Measurements from ENCODE around the gene PLIN3. TPM values are rescaled to one million over a fixed set of nuclear protein-coding genes. Genes with fewer than 3 reads are reported as not detected.

Gene PLIN3
- total and polyA plus RNA-seq, 2 of the 4 experiments (the other 2 are of a cell fraction), result 147 to 246 TPM

- H3K4me2 ChIP-seq (ENCODE audit: low read depth, low read length), result no peak overlapping the region
- H3K4ac ChIP-seq (ENCODE audit: low read depth, low read length), result no peak overlapping the region
- no peaks in the 10 kb centered on the region for H3K9me3 ChIP-seq (ENCODE audit: control insufficient read depth, insufficient read depth, low read length)
- no peak overlapping the region for H2BK15ac ChIP-seq (ENCODE audit: low read depth, low read length)
- ChIA-PET POLR2A (ENCODE audit: unreplicated experiment) (no interaction called here), CTCF (no interaction called here)
- H4K5ac ChIP-seq (ENCODE audit: low read depth, low read length), result no peak overlapping the region
- H3K18ac ChIP-seq (ENCODE audit: low read depth, low read length), result no peak overlapping the region
- H3K79me1 ChIP-seq (ENCODE audit: low read depth in 1 of 2, low read length in 2 of 2), result no peaks in the 10 kb centered on the region
- no peak overlapping the region for H2BK120ac ChIP-seq (ENCODE audit: low read depth, low read length)
- TF ChIP-seq NFE2L2 (IDR thresholded peaks at IDR 0.05; ENCODE audit: low read depth, low read length) (no peak), ELK1 (IDR thresholded peaks at IDR 0.05; ENCODE audit: borderline replicate concordance, low read depth, low read length) (no peak), MAFK (IDR thresholded peaks at IDR 0.05; ENCODE audit: low read depth, low read length) (no peak), MXI1 (IDR thresholded peaks at IDR 0.05; ENCODE audit: borderline replicate concordance, low read depth, low read length) (no peak), CEBPB (IDR thresholded peaks at IDR 0.05; ENCODE audit: low read depth, low read length) (no peak), BHLHE40 (IDR thresholded peaks at IDR 0.05; ENCODE audit: low read depth, low read length) (no peak), POLR2A (IDR thresholded peaks at IDR 0.05; ENCODE audit: low read depth, low read length) (no peak), RAD21 (IDR thresholded peaks at IDR 0.05; ENCODE audit: low read length) (no peak), RFX5 (IDR thresholded peaks at IDR 0.05; ENCODE audit: low read depth, low read length) (no peak), SMC3 (IDR thresholded peaks at IDR 0.05; ENCODE audit: low read depth, low read length) (no peak), RCOR1 (IDR thresholded peaks at IDR 0.05; ENCODE audit: insufficient replicate concordance, low read length) (no peak), MAZ (IDR thresholded peaks at IDR 0.05; ENCODE audit: borderline replicate concordance, low read depth, low read length) (no peak), FOS (IDR thresholded peaks at IDR 0.05; ENCODE audit: low read depth, low read length) (no peak), CTCF (conservative IDR thresholded peaks at IDR 0.05; ENCODE audit: low read depth, low read length) (no peak), CHD1 (IDR thresholded peaks at IDR 0.05; ENCODE audit: low read depth, low read length) (no peak)
- TF ChIP-seq, protein P1, sequence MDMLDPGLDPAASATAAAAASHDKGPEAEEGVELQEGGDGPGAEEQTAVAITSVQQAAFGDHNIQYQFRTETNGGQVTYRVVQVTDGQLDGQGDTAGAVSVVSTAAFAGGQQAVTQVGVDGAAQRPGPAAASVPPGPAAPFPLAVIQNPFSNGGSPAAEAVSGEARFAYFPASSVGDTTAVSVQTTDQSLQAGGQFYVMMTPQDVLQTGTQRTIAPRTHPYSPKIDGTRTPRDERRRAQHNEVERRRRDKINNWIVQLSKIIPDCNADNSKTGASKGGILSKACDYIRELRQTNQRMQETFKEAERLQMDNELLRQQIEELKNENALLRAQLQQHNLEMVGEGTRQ (IDR thresholded peaks at IDR 0.05; ENCODE audit: low read depth, low read length), result no peak
- H2BK5ac ChIP-seq (ENCODE audit: low read depth, low read length, poor library complexity, severe bottlenecking), result no peak overlapping the region
- no TSS peak for BruUV-seq (replicated peaks)
- DNase-seq (no peak), ATAC-seq (ENCODE audit: low read depth) (no peak)
- no peak overlapping the region for H2AK9ac ChIP-seq (replicated peaks; ENCODE audit: low read depth, low read length, poor library complexity)
- 84% methylated on average over 14 of the region's 22 CpGs; no CpG with 5 or more reads in 1 of the 2 experiments for WGBS, 2 experiments (ENCODE audit: extremely low coverage in 2 of 2, insufficient read length in 1 of 2)
- in situ Hi-C loops (cut with MboI; ENCODE audit: low sequenced_read_pairs), result no loop called here
- H3K4me3 ChIP-seq (ENCODE audit: insufficient read depth, low read depth, low read length), result no peak overlapping the region
- no peak overlapping the region for H3K23ac ChIP-seq (ENCODE audit: low read depth, low read length)
- no peak overlapping the region for H3K14ac ChIP-seq (replicated peaks; ENCODE audit: low read depth, low read length)
- no peak overlapping the region for H4K91ac ChIP-seq (ENCODE audit: insufficient read depth, low read depth, low read length)
- dilution Hi-C loops (cut with HindIII; ENCODE audit: low sequenced_read_pairs, unreplicated experiment), result no loop called here
- H2AK5ac ChIP-seq (ENCODE audit: low read depth, low read length), result peak overlapping the region; percentile 80
- H2BK20ac ChIP-seq (ENCODE audit: low read depth, low read length), result 0 out of 2 replicates have a peak overlapping the region, but pooled peaks have one; percentile 12
- H3K36me3 ChIP-seq (ENCODE audit: control insufficient read depth, insufficient read depth, low read length), result no peaks in the 10 kb centered on the region
- H3K9me1 ChIP-seq (ENCODE audit: insufficient read depth, low read length), result peaks cover 4% of the 10 kb centered on the region; the same call in 1 of the 2 replicates
- H3K27ac ChIP-seq (ENCODE audit: insufficient read depth, low read length), result no peak overlapping the region
- H3K56ac ChIP-seq (ENCODE audit: extremely low read depth, insufficient read depth, low read length), result no peak overlapping the region
- no peak overlapping the region for H4K8ac ChIP-seq (ENCODE audit: low read depth in 2 of 2, low read length in 2 of 2)
- intact Hi-C loops (cut with micrococcal nuclease), result no loop called here
- H2AFZ ChIP-seq (replicated peaks; ENCODE audit: low read length, poor library complexity), result peak overlapping the region; percentile 40
- H3K9ac ChIP-seq (ENCODE audit: low read depth, low read length), result no peak overlapping the region
- no peaks in the 10 kb centered on the region for H3K4me1 ChIP-seq (ENCODE audit: control insufficient read depth, insufficient read depth, low read length)
- H3K27me3 ChIP-seq (ENCODE audit: control insufficient read depth, insufficient read depth, low read length), result no peaks in the 10 kb centered on the region
- no peaks in the 10 kb centered on the region for H4K20me1 ChIP-seq (ENCODE audit: insufficient read depth, low read length)
These were observed 23.6 kb upstream of the PLIN3 start for GRCh38 chr19:4891066-4891465.

Measured in IMR-90 (cell line).